Right ventricle myocardium superior (tissue), 1 donor: ENCODE results near the gene PNMA8A. TPM values are rescaled to one million over a fixed set of nuclear protein-coding genes. Genes with fewer than 3 reads are reported as not detected.

ENCODE experiments used
- ATAC-seq: fragments of 200-7000 bp; cut with Tn5 transposase; one replicate; pipeline ENCODE4 v1.9.1; 2020; ENCODE audit warnings: mild to moderate bottlenecking; ENCODE audit not compliant: poor library complexity
- DNase-seq: peaks from one replicate; pipeline ENCODE4 v3.0.0-alpha.2; 2020
- intact Hi-C: fragments of 100-400 bp; cut with DNase I; formaldehyde crosslinking; loops from one replicate; pipeline ENCODE4 v1.11.2; 2022
- total RNA-seq: library from RNA; stranded (reverse); fragmentation: NEBNext Ultra II Directional; extraction: Animal tissue kit (Norgen Biotek cat#: 25700); gene quantifications from one replicate; pipeline ENCODE4 v1.2.1, GENCODE V29; 2021
- donor health status: DM: no; HTN: yes; CAD: no; lungs with severe emphysema.

The PNMA8A gene
- total RNA-seq, 1 donor from 2014 or later: 7.3 TPM

- intact Hi-C loops: no loop called here
- ATAC-seq: no peak
- DNase-seq: no peak
These were observed 4.6 kb upstream of the PNMA8A start for GRCh38 chr19:46475986-46476385.

- intact Hi-C loops: no loop called here
These were observed 2.8 kb upstream of the PNMA8A start for GRCh38 chr19:46474211-46474610.

GRCh38 chr19:46472592-46472991, 1.2 kb upstream of the PNMA8A start:
- no peak for DNase-seq
- no peak for ATAC-seq
- intact Hi-C loops: no loop called here

More at GRCh38 chr19:46474211-46474610, 2.8 kb upstream of the PNMA8A start:
- DNase-seq (no peak), ATAC-seq (no peak)

- DNase-seq (no peak), ATAC-seq (no peak)
- intact Hi-C loops: no loop called here
These were observed 614 bp upstream of the PNMA8A start for GRCh38 chr19:46471811-46472543.

GRCh38 chr19:46470376-46470775, 987 bp downstream of the PNMA8A start:
- intact Hi-C loops: no loop called here
- ATAC-seq: no peak
- DNase-seq: no peak

GRCh38 chr19:46469541-46470185, 1.7 kb downstream of the PNMA8A start:
- intact Hi-C loops: no loop called here
- DNase-seq (no peak), ATAC-seq (no peak)

- ATAC-seq: no peak
- peak; percentile 57 for DNase-seq
- intact Hi-C loops: no loop called here
These were observed 4.7 kb downstream of the PNMA8A start for GRCh38 chr19:46466536-46467196.

GRCh38 chr19:46463516-46463915, 7.8 kb downstream of the PNMA8A start:
- intact Hi-C loops: no loop called here
- no peak for ATAC-seq
- no peak for DNase-seq

GRCh38 chr19:46461537-46461936, 9.8 kb downstream of the PNMA8A start:
- no peak for ATAC-seq
- no peak for DNase-seq

GRCh38 chr19:46460981-46461380, 10.4 kb downstream of the PNMA8A start:
- intact Hi-C loops: no loop called here
- no peak for ATAC-seq
- no peak for DNase-seq

More at GRCh38 chr19:46461537-46461936, 9.8 kb downstream of the PNMA8A start:
- intact Hi-C loops: no loop called here

- ATAC-seq (no peak), DNase-seq (no peak)
- intact Hi-C loops: no loop called here
These were observed 11.3 kb downstream of the PNMA8A start for GRCh38 chr19:46460055-46460454.

GRCh38 chr19:46456930-46457329, 14.4 kb downstream of the PNMA8A start:
- ATAC-seq (no peak), DNase-seq (no peak)
- intact Hi-C loops: no loop called here

- ATAC-seq (no peak), DNase-seq (no peak)
- intact Hi-C loops: no loop called here
These were observed 17.1 kb downstream of the PNMA8A start for GRCh38 chr19:46454244-46454643.

GRCh38 chr19:46453661-46454060, 17.7 kb downstream of the PNMA8A start:
- intact Hi-C loops: no loop called here
- ATAC-seq (no peak), DNase-seq (no peak)

GRCh38 chr19:46452186-46452585, 19.2 kb downstream of the PNMA8A start:
- no peak for ATAC-seq
- no peak for DNase-seq
- intact Hi-C loops: no loop called here

GRCh38 chr19:46451352-46451751, 20.0 kb downstream of the PNMA8A start:
- no peak for DNase-seq
- intact Hi-C loops: no loop called here
- peak; percentile 42 for ATAC-seq

GRCh38 chr19:46450737-46451136, 20.6 kb downstream of the PNMA8A start:
- intact Hi-C loops: no loop called here
- ATAC-seq (no peak), DNase-seq (no peak)

- DNase-seq (no peak), ATAC-seq (no peak)
- intact Hi-C loops: no loop called here
These were observed 22.1 kb downstream of the PNMA8A start for GRCh38 chr19:46449228-46449627.

- intact Hi-C loops: no loop called here
- no peak for ATAC-seq
- DNase-seq: no peak
These were observed 22.8 kb downstream of the PNMA8A start for GRCh38 chr19:46448601-46449000.

- intact Hi-C loops: no loop called here
- DNase-seq: peak; percentile 53
- peak; percentile 48 for ATAC-seq
These were observed 23.5 kb downstream of the PNMA8A start for GRCh38 chr19:46447824-46448223.
